Stimulated activated CD4-positive, alpha-beta T cell treated with anti-CD3 and anti-CD28 coated beads, Interleukin-15, amount 100 ng/mL, for 48 hours (primary cell): Measurements from ENCODE around the gene PAX5.
A peak's percentile ranks its signal among the peaks of the same experiment; 100 is the strongest.

ENCODE experiments used
- DNase-seq, 2 donors: peaks; one replicate each; pipeline ENCODE4 v3.0.0-alpha.2; 2020; ENCODE audit warnings: low read depth in 2 of 2

The PAX5 gene

DNA sequence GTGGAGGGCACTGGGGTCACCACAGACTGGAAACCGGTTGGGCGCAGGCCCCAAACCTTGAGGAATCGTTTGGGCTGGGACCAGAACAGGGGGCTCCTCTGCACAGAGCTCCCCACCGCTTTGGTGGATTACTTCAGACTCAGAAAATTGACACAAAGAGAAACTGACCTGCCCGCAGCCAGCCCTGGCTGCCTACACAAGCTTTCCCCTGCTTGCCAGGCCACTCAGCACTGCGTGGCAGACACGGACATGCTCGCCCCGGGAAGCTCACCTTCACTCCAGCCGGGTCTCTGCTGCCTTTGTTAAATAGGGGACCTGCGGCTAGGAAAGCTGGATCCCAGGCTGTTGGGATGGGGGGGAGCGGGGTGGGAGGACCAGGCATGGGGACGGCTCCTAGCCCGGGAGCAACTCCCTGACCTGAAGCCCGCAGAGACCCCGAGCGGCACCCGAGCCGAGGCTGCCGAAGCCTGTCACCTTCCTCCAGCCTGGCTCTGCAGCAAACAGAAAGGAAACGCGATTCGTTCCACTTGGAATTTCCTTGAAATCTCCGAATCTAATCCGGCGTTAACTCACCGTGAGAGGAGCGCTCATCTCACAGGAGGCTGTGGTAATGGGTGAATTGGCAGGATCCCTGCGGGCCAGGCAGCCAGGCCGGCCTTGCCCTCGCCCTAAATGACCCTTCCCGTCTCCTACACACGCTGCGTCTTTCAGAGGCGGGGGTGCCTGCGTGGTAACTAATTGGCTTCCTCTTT is 8.8 kb downstream of the PAX5 start:
- no peak for DNase-seq

DNA sequence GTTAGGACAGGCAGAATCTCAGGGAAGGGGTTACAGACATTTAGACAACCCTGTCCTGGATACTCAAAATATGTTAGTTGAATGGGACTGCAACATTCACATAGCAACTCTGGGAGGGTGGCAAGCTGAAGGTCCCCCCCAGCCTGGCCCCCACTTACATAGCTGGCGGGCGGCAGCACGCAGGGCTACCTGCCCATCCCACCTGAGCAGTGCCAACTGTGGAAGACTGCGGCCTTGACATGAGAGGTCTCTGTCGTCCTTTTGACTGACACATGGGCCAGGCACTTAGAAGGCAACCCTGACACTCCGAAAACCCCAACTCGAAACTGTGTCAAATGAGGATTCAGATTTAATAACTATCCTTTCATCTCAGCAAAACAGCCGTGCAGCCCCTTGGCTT is 16.5 kb downstream of the PAX5 start:
- DNase-seq: no peak

DNA sequence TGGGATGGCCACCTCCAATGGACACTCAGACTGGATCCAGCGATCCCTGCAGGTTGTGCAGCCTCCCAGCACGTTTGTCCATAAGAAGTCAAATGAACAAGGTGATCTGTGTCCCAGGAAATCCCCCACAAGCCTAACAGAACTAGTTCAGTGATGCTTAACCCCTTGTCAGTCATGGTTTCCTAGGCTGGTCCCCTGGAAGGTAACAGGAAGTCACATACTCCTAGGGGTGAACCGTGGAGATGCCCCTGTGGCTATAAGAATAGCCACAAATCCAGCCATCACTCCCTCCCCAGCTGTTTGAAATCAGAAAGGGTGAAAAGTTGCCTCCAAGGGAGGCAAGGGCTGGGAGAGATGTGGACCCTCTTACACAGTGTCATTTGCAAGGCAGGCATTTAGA is 22.5 kb downstream of the PAX5 start:
- no peak for DNase-seq

DNA sequence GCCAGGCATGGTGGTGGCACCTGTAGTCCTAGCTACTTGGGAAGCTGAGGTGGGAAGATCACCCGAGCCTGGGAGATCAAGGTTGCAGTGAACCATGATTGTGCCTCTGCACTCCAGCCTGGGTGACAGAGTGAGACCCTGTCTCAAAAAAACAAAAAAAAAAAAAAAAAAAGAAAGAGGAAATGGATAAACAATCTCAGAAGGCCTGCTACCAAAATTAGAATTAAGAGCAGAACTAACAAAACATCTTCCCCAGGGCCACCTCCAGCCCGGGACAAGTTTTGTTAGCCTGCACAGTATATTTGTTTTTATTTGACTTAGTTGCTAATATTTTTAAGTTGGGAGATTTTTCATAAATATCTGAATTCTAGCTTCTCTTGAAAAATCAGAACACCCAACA is 23.1 kb downstream of the PAX5 start:
- DNase-seq: no peak

DNA sequence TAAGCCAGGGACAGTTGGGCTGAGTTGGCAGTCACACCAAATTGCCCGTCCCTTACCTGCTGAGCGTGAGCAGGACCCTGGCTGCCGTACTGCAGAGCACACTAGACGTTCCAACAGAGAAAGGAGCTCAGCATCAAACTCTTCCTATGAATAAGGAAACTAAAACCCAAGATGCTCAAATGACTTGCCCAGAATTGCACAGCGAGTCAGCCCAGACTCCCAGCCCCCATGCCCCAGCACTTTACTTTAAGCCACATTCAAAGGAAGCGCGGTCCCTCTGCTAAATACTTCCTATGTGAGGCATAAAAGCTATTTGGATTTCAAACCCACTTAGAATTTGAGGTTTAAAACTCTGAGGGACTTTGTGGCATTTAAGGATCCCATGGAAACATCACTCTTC is 23.9 kb downstream of the PAX5 start:
- no peak for DNase-seq

DNA sequence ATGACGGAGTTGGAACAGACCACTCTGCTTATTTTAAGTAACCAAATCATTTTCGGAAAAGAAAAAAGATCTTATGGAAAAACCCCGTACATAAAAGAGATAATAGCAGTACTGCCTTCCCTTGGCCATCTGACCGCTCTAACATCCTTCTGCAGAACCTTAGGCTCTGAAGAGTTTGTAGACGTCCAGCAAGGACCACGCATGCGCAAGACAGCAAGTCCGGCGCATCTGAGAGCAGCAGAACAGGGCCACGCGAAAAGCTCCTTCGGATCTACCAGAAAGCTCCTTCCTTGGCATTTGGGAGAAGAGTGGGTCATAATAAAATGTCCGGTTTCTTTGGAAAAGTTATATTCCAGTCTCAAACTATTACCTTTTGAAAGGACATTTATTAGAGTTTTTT is 26.8 kb downstream of the PAX5 start:
- DNase-seq: no peak

DNA sequence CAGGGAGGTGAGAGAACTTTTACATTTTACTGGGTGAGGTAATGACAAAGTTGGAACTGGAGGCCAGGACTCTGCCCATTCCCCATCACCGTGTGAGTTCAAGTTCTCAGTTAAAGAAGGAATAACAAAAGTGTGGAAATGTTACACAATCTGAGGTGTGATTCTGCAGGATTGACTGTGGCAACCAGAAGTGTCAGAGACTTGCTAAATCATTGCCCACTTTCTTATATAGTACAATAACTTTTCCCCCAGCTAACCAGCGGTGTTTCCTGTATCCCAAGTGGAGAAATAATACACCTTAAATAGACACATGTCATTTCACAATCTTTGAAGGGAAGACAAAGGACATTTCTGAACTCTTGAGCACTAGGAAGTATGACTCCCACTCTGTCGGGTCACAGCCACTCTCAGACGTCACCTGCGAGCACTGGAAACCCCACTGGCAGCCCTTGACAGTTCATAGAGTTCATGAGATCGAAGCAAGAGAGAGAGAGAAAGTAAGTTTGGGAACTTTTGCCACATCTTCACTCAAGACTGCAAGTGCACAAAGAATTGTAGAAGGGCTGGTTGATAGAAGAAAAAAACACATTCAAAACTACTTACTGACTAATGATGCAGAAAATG is 28.4 kb downstream of the PAX5 start:
- no peak for DNase-seq

DNA sequence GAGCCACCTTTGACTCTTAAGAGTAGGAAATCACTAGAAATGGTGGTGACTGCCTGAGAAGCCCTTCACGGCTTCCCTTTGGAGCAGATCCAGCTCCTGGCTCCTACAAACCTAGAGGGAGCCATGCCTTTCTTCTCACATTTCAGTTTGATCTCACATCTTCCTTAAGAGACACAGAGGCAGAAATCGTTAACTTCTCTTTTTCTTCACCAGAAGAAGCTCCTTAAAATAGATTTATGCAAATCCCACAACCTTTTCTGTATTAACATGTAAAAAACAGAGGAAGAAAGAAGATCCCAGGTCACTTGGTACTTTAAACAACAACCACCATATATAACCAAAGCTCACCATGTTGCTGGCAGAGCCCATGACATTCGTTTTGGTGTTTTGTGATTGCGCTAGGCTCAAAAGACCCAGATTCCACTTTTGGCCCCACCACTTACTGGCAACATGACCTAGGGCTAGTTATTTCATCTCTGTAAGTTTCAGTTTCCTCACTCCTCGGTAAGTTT is 29.6 kb downstream of the PAX5 start:
- DNase-seq: no peak

DNA sequence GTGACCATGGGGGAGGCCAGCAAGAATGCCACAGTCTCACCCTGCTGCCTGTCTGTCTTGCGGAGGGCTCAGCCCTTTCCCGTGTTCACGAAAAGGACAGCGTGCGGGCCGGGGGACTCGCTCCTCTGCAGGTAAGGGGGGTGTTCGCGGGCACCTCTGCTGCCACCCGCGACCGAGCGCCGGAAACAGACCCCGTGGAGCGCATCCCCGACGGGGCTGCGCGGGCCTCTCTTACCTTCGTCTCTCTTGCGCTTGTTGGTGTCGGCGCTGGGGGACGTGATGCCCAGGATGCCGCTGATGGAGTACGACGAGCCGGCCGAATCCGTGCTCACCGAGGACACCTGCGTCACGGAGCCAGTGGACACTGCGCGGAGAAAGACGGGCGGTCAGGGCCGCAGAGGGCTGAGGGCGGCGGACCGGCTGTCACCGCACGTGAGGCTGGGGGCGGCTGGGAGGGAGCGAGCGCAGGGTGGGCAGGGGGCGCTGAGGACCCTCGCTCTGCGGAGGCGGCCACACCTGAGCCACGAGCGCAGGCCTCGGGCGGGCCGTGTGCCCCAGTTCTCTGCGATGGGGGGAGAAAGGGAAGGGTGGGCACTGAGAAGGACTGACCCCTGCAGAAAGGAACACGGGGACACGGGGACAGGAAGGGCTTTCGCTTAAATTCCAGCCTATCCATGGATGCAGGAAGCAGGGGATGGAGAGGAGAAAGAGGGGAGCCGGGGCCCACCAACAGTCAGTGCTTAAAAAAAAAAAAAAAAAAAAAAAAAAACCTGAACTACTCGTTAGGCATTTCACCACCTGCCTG is 31.5 kb downstream of the PAX5 start:
- DNase-seq: no peak

DNA sequence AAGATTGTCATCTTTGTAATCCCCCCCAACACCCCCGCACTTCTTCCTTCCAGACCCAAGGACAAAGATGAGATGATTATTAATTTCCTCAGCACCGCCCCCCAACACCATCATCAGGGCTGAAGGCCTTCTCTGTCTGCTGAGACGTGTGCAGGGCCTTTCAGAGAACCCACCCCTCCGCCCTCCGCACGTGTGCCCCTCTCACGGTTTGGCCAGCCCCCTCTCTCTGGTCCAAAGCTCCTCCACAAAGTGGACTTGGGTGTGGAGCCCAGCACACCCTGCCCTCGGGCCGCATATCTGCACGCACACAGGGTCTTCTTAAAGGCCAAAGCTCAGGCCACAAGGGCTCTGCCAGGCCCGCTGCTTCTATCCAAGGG is 32.0 kb downstream of the PAX5 start:
- DNase-seq: no peak

DNA sequence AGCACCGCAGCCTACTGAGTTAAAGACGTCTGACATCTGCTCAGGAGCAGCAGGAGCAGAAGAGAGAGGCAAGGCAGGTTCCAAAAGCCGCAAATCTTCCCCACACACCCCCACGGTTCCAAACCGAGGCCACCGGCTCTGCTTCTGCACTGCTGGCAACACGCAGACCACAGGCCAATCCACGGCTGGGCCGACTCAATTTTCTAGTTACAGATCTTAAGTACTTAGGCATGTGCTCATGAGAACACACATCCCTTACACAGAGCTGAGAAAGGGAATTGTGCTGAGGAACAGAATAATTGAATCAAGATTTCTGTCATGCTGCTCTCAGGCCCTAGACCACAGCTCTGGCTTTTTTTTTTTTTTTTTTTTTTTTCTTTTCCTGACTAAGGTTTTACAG is 32.6 kb downstream of the PAX5 start:
- no peak for DNase-seq

DNA sequence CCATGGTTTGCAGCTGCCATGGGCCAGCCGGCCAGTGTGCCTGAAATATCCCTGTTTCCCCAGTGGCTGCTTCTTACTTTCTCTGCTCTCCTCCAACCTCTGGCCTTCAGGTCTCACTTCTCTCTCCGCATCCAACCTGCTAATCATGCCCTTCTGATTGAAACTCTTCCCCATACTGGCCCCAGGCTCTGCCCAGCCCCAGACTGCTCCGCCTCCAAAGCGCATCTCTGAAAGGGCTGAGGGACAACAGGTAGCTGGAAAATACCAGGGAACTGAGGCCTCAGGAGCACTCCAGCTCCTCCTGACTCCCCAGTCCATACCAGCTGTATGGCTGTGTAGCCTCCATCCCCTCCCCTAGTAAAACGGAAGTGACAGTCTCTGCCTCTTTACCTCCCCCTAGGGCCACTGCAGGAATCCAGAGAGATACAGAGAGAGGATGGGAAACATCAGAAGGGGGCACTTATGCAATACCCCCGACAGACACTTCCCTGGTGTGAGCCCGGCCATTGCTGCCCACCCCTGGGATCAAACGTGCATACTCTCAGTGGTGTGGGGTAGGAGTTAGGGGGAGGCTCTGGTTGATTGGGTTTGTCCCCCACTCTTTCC is 34.2 kb downstream of the PAX5 start:
- DNase-seq: no peak

DNA sequence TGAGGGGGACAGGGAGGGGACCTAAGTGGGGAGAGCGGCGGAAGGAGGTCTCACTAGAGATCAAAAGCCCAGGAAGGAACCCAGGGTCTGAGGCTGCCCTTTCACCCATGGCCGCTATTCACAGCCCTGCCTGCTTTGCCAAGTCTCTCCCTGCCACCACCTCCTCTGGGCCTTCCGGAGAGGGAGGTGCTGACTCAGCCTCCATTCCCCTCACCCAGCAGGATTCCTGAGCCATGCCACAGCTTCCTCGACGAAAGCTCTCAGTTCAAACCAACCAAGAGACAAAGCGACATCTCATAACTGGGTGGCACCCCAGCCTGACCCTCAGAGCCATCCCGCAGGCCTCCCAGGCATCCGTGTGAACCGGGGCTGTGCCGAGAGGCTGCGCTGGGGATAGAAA is 36.7 kb downstream of the PAX5 start:
- no peak for DNase-seq

DNA sequence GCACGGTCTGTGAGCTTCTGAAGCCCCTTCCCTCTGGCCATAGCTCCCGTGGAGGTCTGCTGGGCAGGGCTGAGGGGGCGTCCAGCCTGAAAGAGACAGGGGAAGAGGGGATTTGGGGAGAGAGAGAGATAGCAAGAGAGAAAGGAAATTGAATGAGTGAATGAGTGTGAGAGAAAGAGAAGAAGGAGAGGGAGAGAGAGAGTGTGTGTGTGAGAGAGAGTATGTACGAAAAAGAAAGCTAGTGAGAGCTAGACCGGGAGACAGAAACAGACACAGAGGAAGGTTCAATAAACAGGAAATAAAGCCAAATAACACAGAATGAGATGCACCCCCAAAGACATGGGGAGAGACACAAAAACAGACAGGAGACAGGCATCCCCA is 37.4 kb downstream of the PAX5 start:
- DNase-seq: no peak

DNA sequence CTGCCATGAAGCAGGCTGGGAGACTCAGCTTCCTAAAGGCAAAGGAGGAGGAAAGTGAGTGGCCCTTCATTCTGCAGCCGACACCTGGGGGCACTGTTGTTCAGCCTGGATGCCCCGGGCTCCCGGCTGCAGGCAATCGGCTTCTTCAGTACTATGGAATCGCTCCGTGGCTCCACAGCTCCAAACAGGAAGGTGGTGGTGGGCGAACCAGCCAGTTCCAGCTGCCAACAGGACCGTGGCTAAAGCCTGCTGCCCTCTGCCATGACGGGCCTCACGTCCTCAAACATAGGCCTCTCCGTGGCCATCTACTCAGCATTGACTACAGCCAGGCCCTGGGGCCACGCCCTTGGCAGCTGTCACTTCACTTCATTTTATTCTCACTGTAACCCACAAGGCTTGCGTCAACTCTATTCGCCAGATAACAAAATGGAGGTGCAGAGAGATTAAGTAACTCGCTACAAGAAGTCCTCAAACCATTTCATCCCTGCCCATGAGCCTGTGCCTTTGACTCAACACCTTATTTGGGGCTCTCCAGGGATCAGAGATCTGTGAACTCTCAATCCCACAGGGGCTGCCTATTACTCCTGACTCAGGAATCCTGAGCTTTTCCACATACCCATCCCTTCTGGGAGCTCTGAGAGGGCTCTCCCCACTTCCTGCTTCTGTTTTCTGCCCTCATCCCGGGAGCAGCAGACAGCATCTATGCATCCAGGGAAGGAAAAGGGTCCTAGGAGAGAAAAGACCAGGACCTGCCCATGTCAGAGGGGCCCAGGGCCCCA is 38.0 kb downstream of the PAX5 start:
- DNase-seq: peak; percentile 28 to 30

DNA sequence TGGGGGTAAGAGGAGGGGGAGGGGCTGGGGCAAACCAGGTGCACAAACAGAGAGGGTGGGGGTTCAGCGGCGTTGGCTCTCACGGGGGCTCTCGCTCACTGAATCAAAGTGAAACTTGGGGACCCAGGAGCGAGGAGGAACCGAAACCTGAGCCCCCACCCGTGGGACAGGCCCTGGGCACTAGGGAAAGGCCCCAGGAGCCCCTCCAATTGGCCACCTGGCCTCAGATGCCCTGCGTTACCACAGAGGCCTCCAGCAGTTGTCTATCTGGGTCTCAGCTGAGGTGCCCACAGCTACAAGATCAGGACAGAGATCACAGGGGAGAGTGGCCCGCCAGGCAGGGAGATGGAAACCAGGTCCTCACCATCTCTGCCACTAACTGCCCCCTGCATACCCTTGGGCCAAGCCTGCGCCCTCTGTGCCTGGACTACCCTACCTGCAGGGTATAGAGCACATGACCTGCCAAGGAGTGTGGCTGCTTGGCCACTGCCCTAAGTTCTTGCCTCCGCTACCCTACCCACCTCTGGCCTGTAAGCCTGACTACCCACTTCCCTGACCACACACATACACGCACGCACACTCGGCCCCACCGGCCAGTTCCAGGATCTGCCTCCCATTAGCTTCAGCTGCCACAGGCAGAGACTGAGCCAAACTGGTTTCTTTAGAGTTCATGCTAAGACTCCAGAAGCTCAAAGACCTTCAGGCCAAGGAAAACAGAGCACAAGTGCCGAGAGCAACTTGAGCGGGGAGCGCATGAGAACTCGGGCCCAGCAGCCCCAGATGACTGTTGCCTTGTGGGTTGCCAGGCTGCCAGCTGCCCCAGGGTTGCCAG is 39.9 kb downstream of the PAX5 start:
- DNase-seq: no peak

DNA sequence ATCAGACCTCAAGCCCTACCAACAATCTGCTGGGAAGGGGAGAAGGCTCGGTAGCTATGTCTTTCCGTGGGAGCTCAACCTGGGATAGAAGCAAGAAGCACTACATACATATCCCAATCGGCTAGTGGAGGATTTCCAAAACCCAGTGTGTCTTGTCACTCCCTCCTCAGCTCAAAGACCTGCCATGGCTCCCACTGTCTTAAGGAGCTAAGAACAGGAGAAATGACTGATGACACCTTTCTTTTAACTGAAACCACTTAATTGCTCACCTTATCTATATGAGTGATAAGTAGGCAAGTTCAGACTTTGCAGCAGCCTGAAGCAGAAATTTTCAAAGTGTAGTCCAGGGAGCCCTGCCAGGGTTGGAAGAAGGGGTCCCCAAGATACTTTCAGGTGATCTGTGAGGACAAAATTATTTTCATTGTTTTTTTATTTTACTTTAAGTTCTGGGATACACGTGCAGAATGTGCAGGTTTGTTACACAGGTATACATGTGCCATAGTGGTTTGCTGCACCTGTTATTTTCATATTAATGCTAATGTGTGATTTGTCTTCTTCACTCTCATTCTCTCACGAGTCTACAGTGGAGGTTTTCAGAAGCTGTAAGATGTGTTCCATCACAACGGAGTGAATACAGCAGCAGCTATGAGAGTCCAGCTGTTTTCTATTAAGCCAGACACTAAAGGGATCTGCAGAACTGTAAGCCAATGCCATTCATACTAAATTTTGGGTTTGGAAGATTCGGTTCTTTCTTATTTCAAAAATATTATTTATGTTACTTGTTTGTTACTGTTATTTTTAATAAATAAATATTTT is 41.4 kb downstream of the PAX5 start:
- DNase-seq: no peak

DNA sequence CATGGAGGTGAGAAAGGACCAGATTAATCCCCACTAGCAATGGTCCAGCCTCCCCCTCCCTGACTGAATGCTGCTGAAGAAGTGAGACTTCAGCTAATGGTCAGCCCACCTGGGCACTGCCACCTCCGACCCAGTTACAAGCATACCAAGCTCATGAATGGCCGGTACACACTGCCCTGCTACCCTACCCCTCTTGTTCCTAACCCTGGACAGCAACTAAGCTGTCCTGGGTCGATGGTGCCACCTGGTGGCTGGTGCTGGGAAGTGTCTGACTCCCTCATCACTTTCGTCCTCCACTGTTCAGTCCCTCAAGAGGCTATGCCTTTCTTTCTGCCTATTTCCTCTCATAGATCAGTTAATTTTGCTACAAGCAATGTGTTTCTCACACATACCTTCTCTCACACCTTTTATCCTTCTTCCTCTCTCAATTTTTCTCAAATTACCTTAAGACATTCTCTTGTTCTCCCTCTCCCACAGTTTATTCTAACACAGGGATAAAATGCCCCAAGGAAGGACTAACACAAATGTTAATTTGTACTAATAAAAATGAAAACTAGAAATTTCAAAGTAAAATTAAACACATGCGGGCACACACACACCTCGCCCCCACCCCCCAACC is 42.4 kb downstream of the PAX5 start:
- DNase-seq: peak in 1 of 2 donors; percentile 56

DNA sequence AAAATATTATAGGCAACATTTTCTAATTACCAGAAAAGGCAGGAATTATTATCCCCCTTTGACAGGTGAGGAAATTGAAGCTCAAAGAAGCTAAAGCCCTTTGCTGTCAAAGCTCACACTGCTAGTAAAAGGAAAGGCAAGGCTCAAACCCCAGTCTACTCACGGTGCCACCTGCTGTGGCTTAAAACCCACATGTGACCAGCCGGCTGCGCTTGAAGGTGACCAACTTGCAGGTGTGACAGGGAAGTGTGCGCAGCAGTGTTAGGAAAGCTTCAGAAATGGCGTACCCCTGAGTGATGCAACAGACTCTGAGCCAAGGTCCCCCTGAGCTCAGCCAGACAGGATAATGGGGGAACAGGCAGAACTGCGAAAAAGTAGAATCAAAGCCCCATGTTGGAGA is 45.2 kb downstream of the PAX5 start:
- no peak for DNase-seq
